Stimulated activated CD4-positive, alpha-beta T cell treated with anti-CD3 and anti-CD28 coated beads, Interleukin-4, amount 100 ng/mL, for 4 hours (primary cell): ENCODE results near the gene RGMA.
A peak's percentile ranks its signal among the peaks of the same experiment; 100 is the strongest.
"Not testable (repeated sequence)": the region's sequence is repeated elsewhere in the genome, so short reads cannot be mapped to it uniquely, and the experiment has no call there.

Experiments
- DNase-seq, 2 experiments: peaks; one replicate each; pipeline ENCODE4 v3.0.0-alpha.2; 2020

Gene RGMA

GRCh38 chr15:93031557-93032384, 57.2 kb downstream of the RGMA start:
- not testable (repeated sequence) for DNase-seq

GRCh38 chr15:93031103-93031464, 57.9 kb downstream of the RGMA start:
- no peak for DNase-seq

GRCh38 chr15:93030430-93031102, 58.4 kb downstream of the RGMA start:
- DNase-seq, result peak; percentile 48 to 52

- DNase-seq, result no peak
These were observed 59.1 kb downstream of the RGMA start for GRCh38 chr15:93029836-93030429.

GRCh38 chr15:93029214-93029835, 59.7 kb downstream of the RGMA start:
- DNase-seq, result no peak

GRCh38 chr15:93028632-93029213, 60.3 kb downstream of the RGMA start:
- no peak for DNase-seq

GRCh38 chr15:93028111-93028631, 60.8 kb downstream of the RGMA start:
- DNase-seq, result no peak

GRCh38 chr15:93027413-93027812, 61.6 kb downstream of the RGMA start:
- no peak for DNase-seq

GRCh38 chr15:93026380-93026817, 62.6 kb downstream of the RGMA start:
- DNase-seq, result no peak

- no peak for DNase-seq
These were observed 63.4 kb downstream of the RGMA start for GRCh38 chr15:93025625-93025982.

- DNase-seq, result no peak
These were observed 64.0 kb downstream of the RGMA start for GRCh38 chr15:93024716-93025624.

GRCh38 chr15:93024293-93024692, 64.7 kb downstream of the RGMA start:
- DNase-seq, result no peak

GRCh38 chr15:93020976-93021772, 67.8 kb downstream of the RGMA start:
- DNase-seq, result no peak

- DNase-seq, result no peak
These were observed 69.0 kb downstream of the RGMA start for GRCh38 chr15:93019971-93020370.

- DNase-seq, result no peak
These were observed 69.9 kb downstream of the RGMA start for GRCh38 chr15:93019090-93019489.

- DNase-seq, result no peak
These were observed 70.4 kb downstream of the RGMA start for GRCh38 chr15:93018574-93018973.

GRCh38 chr15:93017526-93017925, 71.5 kb downstream of the RGMA start:
- no peak for DNase-seq

- DNase-seq, result no peak
These were observed 76.2 kb downstream of the RGMA start for GRCh38 chr15:93012786-93013185.

GRCh38 chr15:93007994-93008393, 81.0 kb downstream of the RGMA start:
- DNase-seq, result no peak

- DNase-seq, result no peak
These were observed 83.9 kb downstream of the RGMA start for GRCh38 chr15:93005133-93005532.

GRCh38 chr15:93001881-93002280, 87.1 kb downstream of the RGMA start:
- no peak for DNase-seq
